NCI-H1417 treated with DMSO at 0.1 percent for 48 hours (cell line): ENCODE measurements around the gene FRMD4B.

Experiments used
- DNase-seq: peaks from one replicate; lab custom pipeline; 2025; lab: John Stamatoyannopoulos, UW

Gene FRMD4B

DNA sequence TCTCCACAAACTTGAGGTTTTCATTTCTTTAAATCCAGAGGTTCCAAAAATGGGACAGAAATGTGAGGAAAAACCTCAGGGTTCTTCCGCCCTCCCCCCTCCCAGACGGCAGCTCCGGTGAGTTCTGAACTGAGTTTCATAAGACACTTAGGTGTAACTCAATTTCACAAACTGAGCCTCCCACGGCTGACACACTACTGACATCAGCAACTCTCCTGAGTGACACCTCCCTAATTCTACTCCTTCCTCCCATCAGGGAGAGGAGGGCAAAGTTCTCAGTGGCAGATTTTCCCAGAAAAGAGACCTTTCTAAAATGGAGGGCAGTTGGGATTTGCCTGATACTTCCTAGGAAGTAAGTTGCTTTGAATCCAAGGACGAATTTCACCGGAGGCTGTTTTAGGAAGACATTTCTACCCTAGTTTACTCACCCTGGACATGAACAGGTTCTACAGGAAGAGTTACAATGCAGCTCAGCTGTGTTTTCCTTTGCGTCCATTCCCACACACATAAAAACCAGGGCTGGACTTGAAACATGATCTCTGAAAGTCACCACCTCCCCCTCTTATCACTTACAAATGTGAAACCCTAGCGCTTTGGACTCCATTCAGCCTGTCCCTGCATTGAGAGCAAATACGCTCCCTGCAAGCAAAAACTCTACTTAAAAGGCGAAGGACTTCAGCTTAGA, 185.4 kb downstream of the FRMD4B start:
- DNase-seq: no peak

DNA sequence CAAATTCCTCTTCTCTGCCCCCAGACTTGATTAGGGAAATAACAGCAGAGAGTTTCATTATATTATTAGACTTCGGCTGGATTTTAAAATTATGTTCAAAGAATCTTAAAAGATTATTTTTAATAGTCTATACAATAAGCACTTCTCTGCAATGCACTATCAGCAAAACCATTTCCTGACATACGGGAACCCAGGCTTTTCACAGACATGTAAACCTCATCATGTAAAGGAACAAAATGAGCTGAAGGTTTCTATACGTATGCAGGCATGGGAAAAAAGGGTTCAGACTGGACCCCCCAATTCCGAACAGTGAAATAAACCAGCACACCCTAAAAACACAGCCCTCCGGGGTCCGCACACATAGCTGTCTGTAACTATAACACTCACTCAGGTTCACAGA, 185.9 kb downstream of the FRMD4B start:
- DNase-seq: no peak

DNA sequence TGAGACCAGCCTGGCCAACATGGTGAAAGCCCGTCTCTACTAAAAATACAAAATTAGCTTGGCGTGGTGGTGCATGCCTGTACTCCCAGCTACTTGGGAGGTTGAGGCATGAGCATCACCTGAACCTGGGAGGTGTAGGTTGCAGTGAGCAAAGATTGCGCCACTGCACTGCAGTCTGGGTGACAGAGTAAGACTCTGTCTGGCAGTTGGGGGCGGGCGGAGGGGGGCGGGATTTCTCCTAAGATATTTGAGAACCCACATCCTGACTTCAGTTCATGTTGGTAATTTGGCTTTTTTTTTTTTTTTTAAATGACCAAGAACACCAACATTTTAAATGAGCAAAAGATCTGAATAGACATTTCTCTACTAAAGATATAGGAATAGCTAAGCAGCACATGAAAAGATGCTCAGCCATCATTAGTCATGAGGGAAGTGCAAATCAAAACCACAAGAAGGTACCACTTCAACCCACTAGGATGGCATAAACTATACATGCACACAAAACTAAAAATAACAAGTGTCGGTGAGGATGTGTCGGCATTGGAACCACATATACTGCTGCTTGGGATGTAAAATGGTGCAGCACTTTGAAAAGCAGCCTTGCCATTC, 187.9 kb downstream of the FRMD4B start:
- no peak for DNase-seq

DNA sequence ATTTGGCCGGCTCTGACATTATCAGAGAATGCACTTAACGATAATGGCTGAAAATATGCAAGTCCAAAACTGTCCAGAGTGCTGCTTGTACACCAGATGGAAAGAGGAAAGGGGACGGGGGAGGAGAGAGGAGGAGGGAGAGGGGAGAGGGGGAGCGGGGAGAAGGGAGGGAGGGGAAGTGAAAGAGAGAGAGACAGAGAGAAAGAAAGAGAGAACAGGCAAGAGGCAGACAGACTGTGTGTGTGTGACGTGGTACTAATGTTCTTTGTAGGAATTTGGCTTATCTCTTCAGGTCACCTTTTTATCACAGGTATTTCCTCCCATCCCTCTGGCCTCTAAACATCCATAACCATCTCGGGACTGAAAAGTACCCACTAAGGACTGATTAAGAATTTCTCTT, 188.4 kb downstream of the FRMD4B start:
- no peak for DNase-seq

- no peak for DNase-seq
These were observed 189.0 kb downstream of the FRMD4B start for GRCh38 chr3:69196876-69197275.

- no peak for DNase-seq
These were observed 191.3 kb downstream of the FRMD4B start for GRCh38 chr3:69194431-69195165.

DNA sequence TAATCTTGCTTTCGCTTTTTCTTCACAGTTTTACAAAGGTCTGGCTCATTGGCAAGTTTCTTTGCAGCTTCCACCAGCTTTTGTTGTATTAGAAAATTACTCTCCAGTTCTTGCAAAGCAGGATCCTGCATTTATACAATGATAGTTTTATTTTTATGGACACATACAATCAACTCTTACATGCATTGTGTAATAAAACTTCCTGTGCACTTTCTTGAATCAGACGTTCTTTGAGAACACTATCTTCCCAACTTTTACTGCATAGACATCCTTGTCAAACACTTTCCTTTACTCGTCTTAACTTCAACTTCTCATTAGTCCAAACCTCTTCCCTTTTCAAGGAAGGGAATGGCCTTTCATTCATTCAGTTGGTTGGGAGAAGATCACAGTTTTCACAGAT, 192.1 kb downstream of the FRMD4B start:
- DNase-seq: no peak

- DNase-seq: no peak
These were observed 194.4 kb downstream of the FRMD4B start for GRCh38 chr3:69191516-69191915.

DNA sequence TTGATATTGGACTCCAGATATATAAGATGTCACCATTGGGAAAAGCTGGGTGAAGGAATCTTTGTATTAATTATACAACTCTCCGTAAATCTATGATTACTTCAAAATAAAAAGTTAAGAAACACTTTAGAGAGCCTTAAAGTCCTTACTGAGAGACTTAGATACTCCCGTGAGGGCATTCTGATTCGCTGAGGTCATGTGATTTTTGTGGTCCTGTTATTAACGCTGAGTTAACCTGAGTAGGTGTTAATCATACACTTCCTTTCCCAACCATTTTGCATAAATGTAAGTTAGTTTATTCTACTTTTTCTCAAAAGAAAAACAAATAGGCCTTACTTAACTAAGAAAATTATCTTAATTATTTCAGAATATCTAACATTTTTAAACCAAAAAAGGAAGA, 196.4 kb downstream of the FRMD4B start:
- no peak for DNase-seq

DNA sequence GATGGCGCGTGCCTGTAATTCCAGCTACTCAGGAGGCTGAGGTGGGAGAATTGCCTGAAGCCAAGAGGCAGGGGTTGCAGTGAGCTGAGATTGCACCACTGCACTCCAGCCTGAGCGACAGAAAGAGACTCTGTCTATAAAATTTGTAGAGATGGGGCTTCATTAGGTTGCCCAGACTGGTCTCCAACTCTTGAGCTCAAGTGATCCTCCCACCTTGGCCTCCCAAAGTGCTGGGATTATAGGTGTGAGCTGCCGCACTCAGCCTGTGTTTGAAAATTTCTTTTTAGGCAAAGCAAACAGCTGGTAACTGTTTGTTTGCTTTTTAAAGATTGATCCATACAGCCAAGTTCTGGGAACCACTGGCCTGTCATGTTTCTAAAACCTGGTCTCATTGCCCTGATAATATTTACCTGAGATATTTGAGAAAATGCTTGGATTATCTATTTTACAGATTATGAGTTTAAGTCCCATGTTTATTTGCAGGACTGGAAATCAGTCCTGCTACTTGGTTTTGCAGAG, 199.3 kb downstream of the FRMD4B start:
- no peak for DNase-seq

DNA sequence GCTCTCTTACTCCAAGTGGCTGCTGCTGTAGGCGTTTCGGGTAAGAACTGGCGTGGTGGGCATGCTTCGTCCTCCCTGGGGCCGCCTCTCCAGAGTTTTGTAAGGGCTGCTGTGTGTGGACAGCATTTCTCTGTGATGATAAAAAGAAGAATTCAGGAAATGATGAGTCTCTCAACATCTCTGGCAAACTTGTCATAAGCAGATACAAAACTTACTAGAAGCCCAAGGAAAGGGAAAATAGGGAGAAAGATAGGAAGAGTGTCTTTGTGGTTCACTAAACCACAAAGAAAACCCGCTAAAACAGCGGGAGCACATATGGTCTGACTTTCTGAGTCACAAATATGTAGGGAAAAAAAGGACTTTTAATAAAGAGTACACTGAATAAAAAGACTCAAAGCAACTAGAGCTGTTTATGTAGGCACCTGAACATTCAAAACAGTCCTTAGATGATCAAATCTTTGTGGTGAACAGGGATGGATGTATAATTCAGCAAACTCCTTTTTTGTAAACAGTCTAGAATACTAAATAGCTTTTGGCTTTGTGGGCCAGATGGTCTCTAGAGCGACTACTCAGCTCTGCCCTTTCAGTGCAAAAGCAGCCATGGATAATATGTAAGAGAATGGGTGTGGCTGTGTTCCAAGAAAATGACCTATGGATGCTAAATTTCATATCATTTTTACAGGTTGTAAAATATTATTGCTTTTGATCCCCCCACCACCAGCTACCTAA, 203.1 kb downstream of the FRMD4B start:
- no peak for DNase-seq

DNA sequence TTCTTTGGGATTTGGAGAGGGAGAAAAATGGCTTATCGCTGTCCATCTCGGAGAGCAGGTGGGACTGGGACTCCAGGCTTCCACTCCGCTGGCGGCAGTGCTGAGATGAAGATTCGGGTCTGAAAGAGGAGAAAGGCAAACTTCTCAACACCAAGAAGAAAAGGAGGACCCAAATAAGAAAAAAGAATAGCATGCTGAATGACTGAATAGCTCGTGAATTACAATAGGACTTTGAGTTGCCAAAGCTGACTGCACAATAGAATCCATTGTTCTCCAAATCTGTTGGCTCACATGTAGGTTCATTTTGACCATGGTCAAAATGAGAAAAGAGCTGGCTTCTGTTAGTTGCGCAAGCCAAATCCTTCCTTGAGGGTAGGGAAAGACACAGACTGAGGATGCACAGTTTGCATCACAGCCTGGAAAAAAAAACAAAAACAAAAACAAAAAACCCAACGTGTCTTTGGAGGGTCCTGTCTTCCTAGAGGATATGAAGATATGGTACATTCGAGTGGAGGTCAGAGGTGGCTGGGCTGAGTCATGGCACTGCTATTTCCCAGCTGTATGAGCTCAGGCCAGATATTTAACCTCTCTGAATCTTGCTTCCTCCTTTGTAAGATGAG, 204.2 kb downstream of the FRMD4B start:
- no peak for DNase-seq

- DNase-seq: no peak
These were observed 204.9 kb downstream of the FRMD4B start for GRCh38 chr3:69180869-69181591.

GRCh38 chr3:69179740-69180372, 206.0 kb downstream of the FRMD4B start:
- DNase-seq: no peak

DNA sequence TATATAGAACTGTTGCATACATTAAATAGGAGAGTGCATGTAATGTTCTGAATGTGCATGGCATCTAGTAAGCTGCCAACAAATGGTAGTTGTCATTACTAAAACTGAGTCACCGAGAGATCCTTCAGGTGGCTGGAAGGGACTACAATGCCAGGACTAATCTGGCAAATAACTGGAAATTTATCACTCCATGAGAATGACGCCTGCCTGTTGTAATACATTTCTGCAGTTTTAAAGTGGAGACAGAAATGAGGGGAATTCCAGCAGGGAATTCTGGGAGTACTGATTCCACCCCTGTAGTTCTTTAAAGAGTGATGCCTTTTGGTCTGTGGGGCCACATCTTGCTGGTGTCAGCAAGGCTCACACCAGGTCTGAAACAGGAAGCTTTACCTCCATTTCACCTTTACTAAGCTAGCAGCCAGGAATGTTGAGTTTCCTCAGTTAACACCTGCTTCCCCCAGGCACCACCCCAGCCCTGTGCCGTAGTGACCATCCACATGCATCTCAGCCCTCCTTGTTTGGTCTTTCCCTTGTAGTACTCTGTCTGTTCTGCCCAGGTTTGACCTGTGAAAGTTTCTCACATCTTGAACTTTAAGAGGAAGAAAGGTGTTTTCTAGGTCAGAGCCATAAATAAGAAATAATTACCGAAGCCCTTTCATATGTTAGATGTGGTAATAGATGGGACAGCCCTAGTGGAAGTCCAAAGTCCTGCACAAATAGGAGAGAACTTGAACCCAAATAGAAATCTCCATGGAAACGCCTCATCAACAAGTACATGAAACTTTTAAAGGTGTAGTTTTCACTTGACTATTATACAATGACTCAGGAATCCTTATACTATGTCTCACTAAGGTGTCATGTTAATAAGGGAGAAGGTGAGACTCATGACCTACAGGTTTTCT, 206.8 kb downstream of the FRMD4B start:
- DNase-seq: no peak

- DNase-seq: no peak
These were observed 207.8 kb downstream of the FRMD4B start for GRCh38 chr3:69178082-69178481.

- no peak for DNase-seq
These were observed 210.8 kb downstream of the FRMD4B start for GRCh38 chr3:69174871-69175737.

GRCh38 chr3:69174445-69174844, 211.4 kb downstream of the FRMD4B start:
- DNase-seq: no peak

DNA sequence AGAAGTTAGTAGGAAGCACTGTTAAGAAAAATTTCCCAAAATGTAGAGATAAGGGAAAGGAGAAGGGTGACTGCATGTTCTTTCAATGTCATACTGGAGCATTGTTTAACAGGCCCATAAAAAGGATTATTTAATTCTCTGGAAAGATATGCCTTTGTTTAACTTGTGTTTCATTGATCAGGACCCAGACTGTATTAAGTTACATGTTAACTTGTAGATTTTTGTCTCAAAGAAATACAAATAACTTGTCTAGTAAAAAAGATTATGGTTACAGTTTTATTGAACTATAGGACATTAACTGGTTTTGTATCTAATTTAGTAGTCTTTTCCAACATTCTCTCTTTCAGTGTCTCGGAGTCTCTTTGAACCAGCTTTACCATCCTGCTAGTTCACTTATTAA, 213.8 kb downstream of the FRMD4B start:
- DNase-seq: no peak
